Endothelial cell of umbilical vein (primary cell): ENCODE results near the gene SLC30A7. TPM values are rescaled to one million over a fixed set of nuclear protein-coding genes. Genes with fewer than 3 reads are reported as not detected.
A peak's percentile ranks its signal among the peaks of the same experiment; 100 is the strongest.

Experiments used
- BruUV-seq: library from RNA; stranded (reverse); fragments of 400-500 nt; replicated peaks from 2 replicates; lab custom pipeline; 2021; lab: Mats Ljungman, UMichigan
- CTCF ChIA-PET: fragments of 300-600, 350-600 bp; sonication (Branson Sonifier 250); formaldehyde crosslinking; loops from one replicate; lab custom pipeline; 2021; ENCODE audit warnings: antibody characterized with exemption, inconsistent platforms; lab: Charles Lee
- POLR2A ChIA-PET: fragments of 300-600, 350-600 bp; sonication (Branson Sonifier 250); formaldehyde crosslinking; loops from one replicate; lab custom pipeline; 2021; ENCODE audit warnings: antibody characterized with exemption, inconsistent platforms; lab: Charles Lee
- DNase-seq: peaks from one replicate; pipeline ENCODE4 v3.0.0-alpha.2; 2011; ENCODE audit warnings: low read depth, low spot score
- FAIRE-seq: peaks from 2 replicates; lab custom pipeline; 2011; peaks lifted over from hg19 to GRCh38; lab: Jason Lieb, UNC
- H2AFZ ChIP-seq: 2 replicates; pipeline ENCODE4 v1.6.0; 2012; ENCODE audit warnings: low read depth, low read length, control low read depth, inconsistent platforms
- H3K27ac ChIP-seq: 2 replicates; pipeline ENCODE4 v1.5.1; 2011; ENCODE audit warnings: low read depth, mild to moderate bottlenecking, control low read depth, low read length, moderate library complexity; ENCODE audit not compliant: insufficient read depth
- H3K27me3 ChIP-seq, 2 experiments: 2 replicates each; pipeline versions ENCODE4 v1.6.0 to v1.6.1; 2011; ENCODE audit warnings: low read length in 2 of 2, mixed read lengths in 1 of 2; ENCODE audit not compliant: control insufficient read depth in 2 of 2, insufficient read depth in 2 of 2
- H3K36me3 ChIP-seq, 2 experiments: 2 replicates in 1 of 2; 3 replicates in 1 of 2; pipeline ENCODE4 v1.5.1; 2011; ENCODE audit warnings: low read length in 2 of 2, mild to moderate bottlenecking in 1 of 2, moderate library complexity in 1 of 2; ENCODE audit not compliant: control insufficient read depth in 2 of 2, insufficient read depth in 2 of 2; ENCODE audit errors: extremely low read depth in 1 of 2
- H3K4me1 ChIP-seq: 3 replicates; pipeline ENCODE4 v1.5.1; 2011; ENCODE audit warnings: mild to moderate bottlenecking, low read length; ENCODE audit not compliant: control insufficient read depth, insufficient read depth; ENCODE audit errors: extremely low read depth
- H3K4me2 ChIP-seq: 2 replicates; pipeline ENCODE4 v1.6.1; 2011; ENCODE audit warnings: low read length, control low read depth, mixed read lengths; ENCODE audit not compliant: insufficient read depth
- H3K4me3 ChIP-seq, 3 experiments: fragments of 200-600 bp in 1 of 3; sonication (generic), shearing (Covaris generic) in 1 of 3; replicated peaks in 1 of 3; 2 replicates each; pipeline ENCODE4 v1.5.1; 2011 to 2016; ENCODE audit warnings: control low read depth in 3 of 3, low read length in 3 of 3, mild to moderate bottlenecking in 2 of 3, inconsistent platforms in 1 of 3, low read depth in 1 of 3, moderate library complexity in 1 of 3; ENCODE audit not compliant: insufficient read depth in 1 of 3
- H3K79me2 ChIP-seq: 2 replicates; pipeline ENCODE4 v1.6.0; 2012; ENCODE audit warnings: low read length, inconsistent platforms; ENCODE audit not compliant: control insufficient read depth, insufficient read depth
- H3K9ac ChIP-seq: replicated peaks from 2 replicates; pipeline ENCODE3; 2011; ENCODE audit warnings: low read length, control low read depth; ENCODE audit not compliant: insufficient read depth; ENCODE audit errors: extremely low read depth
- H3K9me1 ChIP-seq: replicated peaks from 3 replicates; pipeline ENCODE4 v1.6.0; 2011; ENCODE audit warnings: mild to moderate bottlenecking, low read length; ENCODE audit not compliant: control insufficient read depth, insufficient read depth; ENCODE audit errors: extremely low read depth
- H3K9me3 ChIP-seq: replicated peaks from 2 replicates; pipeline ENCODE4 v1.5.1; 2012; ENCODE audit warnings: low read length, inconsistent platforms; ENCODE audit not compliant: control insufficient read depth, insufficient read depth
- H4K20me1 ChIP-seq: replicated peaks from 2 replicates; pipeline ENCODE3; 2011; ENCODE audit warnings: mild to moderate bottlenecking, low read length; ENCODE audit not compliant: control insufficient read depth, insufficient read depth; ENCODE audit errors: extremely low read depth
- EZH2 ChIP-seq: IDR thresholded peaks from 2 replicates; pipeline ENCODE4 v1.6.1; 2012; ENCODE audit warnings: borderline replicate concordance, low read depth, mild to moderate bottlenecking, moderate library complexity, low read length, inconsistent platforms; ENCODE audit not compliant: severe bottlenecking
- FOS ChIP-seq: IDR thresholded peaks from 2 replicates; pipeline ENCODE4 v1.6.1; 2011; ENCODE audit warnings: mild to moderate bottlenecking, low read length, moderate library complexity, borderline replicate concordance; ENCODE audit not compliant: insufficient read depth
- GATA2 ChIP-seq: IDR thresholded peaks from 2 replicates; pipeline ENCODE4 v1.7.0; 2011; ENCODE audit warnings: low read depth, mild to moderate bottlenecking, moderate library complexity, mixed read lengths, low read length; ENCODE audit not compliant: insufficient read length, insufficient read depth
- JUN ChIP-seq: IDR thresholded peaks from 2 replicates; pipeline ENCODE4 v1.6.1; 2011; ENCODE audit warnings: borderline replicate concordance, low read depth; ENCODE audit not compliant: insufficient read length, insufficient read depth
- MYC ChIP-seq: IDR thresholded peaks from one replicate; pipeline ENCODE4 v1.6.1; 2011; ENCODE audit warnings: mild to moderate bottlenecking, low read depth, low read length
- POLR2A ChIP-seq: IDR thresholded peaks from 2 replicates; pipeline ENCODE4 v1.6.1; 2012; ENCODE audit warnings: low read depth, mild to moderate bottlenecking, control low read depth, low read length
- POLR2AphosphoS5 ChIP-seq: IDR thresholded peaks from 2 replicates; pipeline ENCODE4 v1.6.1; 2012; ENCODE audit warnings: low read depth, mild to moderate bottlenecking, control low read depth, low read length, moderate library complexity; ENCODE audit not compliant: insufficient read depth
- dilution Hi-C: fragments of 300-500 bp; cut with MboI; formaldehyde crosslinking; loops from one replicate; pipeline ENCODE4 v1.15.0; 2019; ENCODE audit warnings: low sequenced_read_pairs; ENCODE audit not compliant: extremely low pct_ligation_motif_present
- intact Hi-C: fragments of 100-400 bp; cut with micrococcal nuclease; formaldehyde crosslinking; loops from one replicate; pipeline ENCODE4 v1.10.0; 2022
- polyA plus RNA-seq, 4 experiments: library from polyadenylated mRNA; depleted of rRNA in 3 of 4; stranded (reverse) in 3 of 4; unstranded in 1 of 4; fragments of >200 nt; gene quantifications; 2 replicates each; pipeline versions ENCODE4 v1.2.1 to v1.2.3, GENCODE V29; 2011 to 2012; ENCODE audit warnings: missing spikeins in 1 of 4
- total RNA-seq: library from RNA; stranded (reverse); gene quantifications from 2 replicates; pipeline ENCODE4 v1.2.3, GENCODE V29; 2021
- TF ChIP-seq, protein P1 (sequence below): IDR thresholded peaks from 2 replicates; pipeline ENCODE4 v1.6.1; 2011; ENCODE audit not compliant: insufficient read depth, insufficient read length
- TF ChIP-seq, protein P2 (sequence below), 2 donors: IDR thresholded peaks; 1 replicate in 1 of 2; 2 replicates in 1 of 2; pipeline ENCODE4 v1.5.1; 2011; ENCODE audit warnings: low read length in 2 of 2, mild to moderate bottlenecking in 2 of 2, moderate library complexity in 2 of 2, control low read depth in 1 of 2, inconsistent platforms in 1 of 2, low read depth in 1 of 2; ENCODE audit not compliant: insufficient read depth in 1 of 2; ENCODE audit errors: extremely low read depth in 1 of 2

The SLC30A7 gene
- total and polyA plus RNA-seq, 2 donors (not counting 3 experiments of a cell fraction or from before 2014, with no cell fraction given) = 9.3 to 38.6 TPM

DNA sequence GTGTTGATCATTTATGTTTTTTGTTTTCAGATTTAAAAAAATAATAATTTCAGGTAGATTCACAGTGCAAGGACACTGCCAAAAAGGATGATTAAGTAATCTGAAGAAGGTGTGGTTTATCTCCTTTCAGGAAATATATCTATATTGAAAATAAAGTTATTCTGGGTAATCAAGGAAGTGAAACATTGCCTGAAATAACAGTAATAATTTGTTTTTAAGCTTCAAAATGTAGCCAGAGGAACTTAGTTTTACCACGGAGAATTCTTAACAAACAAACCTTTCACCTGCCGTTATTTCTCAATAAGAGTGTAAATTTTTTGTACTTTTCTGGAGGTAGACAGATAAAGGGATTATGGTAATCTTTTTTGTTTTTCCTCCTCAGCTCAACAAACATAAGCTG lies 132.6 kb downstream of the SLC30A7 start:
- no peaks in the 10 kb centered on the region for H3K27me3 ChIP-seq
- POLR2A ChIA-PET = no interaction called here
- H3K9ac ChIP-seq = no peak overlapping the region
- H3K36me3 ChIP-seq = no peaks in the 10 kb centered on the region
- intact Hi-C loops (loop anchor here (5.0 kb wide), 2 partner anchors 106 to 329 kb away; no protein-coding TSS in a partner anchor), dilution Hi-C loops (no loop called here)
- peak overlapping the region; percentile 16 for H3K4me2 ChIP-seq
- H3K9me3 ChIP-seq = no peaks in the 10 kb centered on the region
- FAIRE-seq (no peak), DNase-seq (peak; percentile 59)
- peaks cover 22% of the 10 kb centered on the region for H3K4me1 ChIP-seq
- BruUV-seq = no TSS peak
- H2AFZ ChIP-seq = no peak overlapping the region
- no peaks in the 10 kb centered on the region for H4K20me1 ChIP-seq
- no peak overlapping the region for H3K27ac ChIP-seq
- H3K9me1 ChIP-seq = no peaks in the 10 kb centered on the region
- CTCF ChIA-PET = no interaction called here
- peaks cover 38% of the 10 kb centered on the region for H3K79me2 ChIP-seq
- TF ChIP-seq POLR2A (no peak), POLR2AphosphoS5 (no peak), FOS (no peak), GATA2 (no peak), MYC (no peak), EZH2 (no peak)
- TF ChIP-seq, protein P1, sequence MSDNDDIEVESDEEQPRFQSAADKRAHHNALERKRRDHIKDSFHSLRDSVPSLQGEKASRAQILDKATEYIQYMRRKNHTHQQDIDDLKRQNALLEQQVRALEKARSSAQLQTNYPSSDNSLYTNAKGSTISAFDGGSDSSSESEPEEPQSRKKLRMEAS = no peak
- H3K4me3 ChIP-seq = no peak overlapping the region

DNA sequence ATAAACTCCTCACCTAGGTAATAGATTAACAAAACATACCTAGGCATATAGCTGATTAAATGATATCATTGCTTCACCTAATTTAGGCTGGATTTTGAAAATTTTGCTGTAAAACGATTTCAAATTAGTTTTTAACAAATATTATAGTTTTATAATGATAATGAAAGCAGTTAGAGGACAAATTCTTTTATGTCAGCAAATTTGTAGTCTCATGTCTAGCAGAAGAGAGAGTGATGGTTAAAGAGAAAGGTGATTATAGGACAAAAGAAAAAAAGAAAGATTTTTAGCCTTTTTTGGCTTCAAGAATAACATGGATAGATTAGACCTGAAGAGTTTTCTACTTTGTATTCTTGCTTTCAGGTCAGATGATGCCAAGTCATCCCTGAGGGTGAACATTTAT lies 133.3 kb downstream of the SLC30A7 start:
- Histone ChIP-seq H3K27me3 (no peaks in the 10 kb centered on the region), H3K36me3 (no peaks in the 10 kb centered on the region), H2AFZ (no peak overlapping the region), H3K9ac (no peak overlapping the region), H4K20me1 (no peaks in the 10 kb centered on the region), H3K4me3 (no peak overlapping the region), H3K79me2 (peaks cover 41% of the 10 kb centered on the region), H3K27ac (no peak overlapping the region), H3K4me1 (peaks cover 22% of the 10 kb centered on the region), H3K4me2 (no peak overlapping the region), H3K9me1 (no peaks in the 10 kb centered on the region), H3K9me3 (no peaks in the 10 kb centered on the region)
- intact Hi-C loops (loop anchor here (5.0 kb wide), 2 partner anchors 107 to 328 kb away; no protein-coding TSS in a partner anchor), dilution Hi-C loops (no loop called here)
- no TSS peak for BruUV-seq
- DNase-seq (no peak), FAIRE-seq (no peak)
- ChIA-PET CTCF (interaction anchor here (1.3 kb wide), 1 partner anchor 209 kb away, joined by 3 read pairs; no protein-coding TSS in a partner anchor), POLR2A (no interaction called here)
- TF ChIP-seq, protein P2, sequence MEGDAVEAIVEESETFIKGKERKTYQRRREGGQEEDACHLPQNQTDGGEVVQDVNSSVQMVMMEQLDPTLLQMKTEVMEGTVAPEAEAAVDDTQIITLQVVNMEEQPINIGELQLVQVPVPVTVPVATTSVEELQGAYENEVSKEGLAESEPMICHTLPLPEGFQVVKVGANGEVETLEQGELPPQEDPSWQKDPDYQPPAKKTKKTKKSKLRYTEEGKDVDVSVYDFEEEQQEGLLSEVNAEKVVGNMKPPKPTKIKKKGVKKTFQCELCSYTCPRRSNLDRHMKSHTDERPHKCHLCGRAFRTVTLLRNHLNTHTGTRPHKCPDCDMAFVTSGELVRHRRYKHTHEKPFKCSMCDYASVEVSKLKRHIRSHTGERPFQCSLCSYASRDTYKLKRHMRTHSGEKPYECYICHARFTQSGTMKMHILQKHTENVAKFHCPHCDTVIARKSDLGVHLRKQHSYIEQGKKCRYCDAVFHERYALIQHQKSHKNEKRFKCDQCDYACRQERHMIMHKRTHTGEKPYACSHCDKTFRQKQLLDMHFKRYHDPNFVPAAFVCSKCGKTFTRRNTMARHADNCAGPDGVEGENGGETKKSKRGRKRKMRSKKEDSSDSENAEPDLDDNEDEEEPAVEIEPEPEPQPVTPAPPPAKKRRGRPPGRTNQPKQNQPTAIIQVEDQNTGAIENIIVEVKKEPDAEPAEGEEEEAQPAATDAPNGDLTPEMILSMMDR (IDR thresholded peaks at IDR 0.05; ENCODE audit: extremely low read depth in 1 of 2, insufficient read depth in 1 of 2, low read depth in 1 of 2, low read length in 2 of 2) = no peak
- TF ChIP-seq GATA2 = no peak
- no peak for TF ChIP-seq EZH2
- no peak for TF ChIP-seq POLR2AphosphoS5
- no peak for TF ChIP-seq POLR2A
- no peak for TF ChIP-seq FOS
- TF ChIP-seq JUN = no peak
- TF ChIP-seq, protein P1 = no peak
- no peak for TF ChIP-seq MYC
